ENCODE measurements around the gene JAM3. TPM values are rescaled to one million over a fixed set of nuclear protein-coding genes. Genes with fewer than 3 reads are reported as not detected.

The JAM3 gene
- total RNA-seq, result 77.6 and 86.5 TPM in 2 replicates

GRCh38 chr11:134068829-134069425 lies at the start of gene JAM3:
TSS of gene JAM3 (plus strand) at chr11:134069072. CDS start at chr11:134069084, 12 bp downstream.

Other genes starting within 250 kb of the JAM3 start
- not detected in 2 replicates for gene SPATA19, start 223.6 kb upstream of the JAM3 start, total RNA-seq
- 0.11 and 0.50 TPM in 2 replicates for gene IGSF9B, start 112.1 kb upstream of the JAM3 start, total RNA-seq
- gene NCAPD3, start 154.9 kb downstream of the JAM3 start, total RNA-seq, result 11.6 and 34.4 TPM in 2 replicates
- 39.5 and 46.0 TPM in 2 replicates for gene VPS26B, start 155.6 kb downstream of the JAM3 start, total RNA-seq
- 68.3 and 93.5 TPM in 2 replicates for gene THYN1, start 184.3 kb downstream of the JAM3 start, total RNA-seq
- gene ACAD8, start 184.5 kb downstream of the JAM3 start, total RNA-seq, result 17.5 and 17.7 TPM in 2 replicates
- gene GLB1L3, start 207.3 kb downstream of the JAM3 start, total RNA-seq, result not detected in 2 replicates

Data from uterine smooth muscle cell (primary cell).